ENCODE measurements around the gene LCN15. TPM values are rescaled to one million over a fixed set of nuclear protein-coding genes. Genes with fewer than 3 reads are reported as not detected.

The LCN15 gene
- total and polyA plus RNA-seq, 2 experiments from 2014 or later: 0.76 to 0.90 TPM

GRCh38 chr9:136720251-136720897, 43.9 kb downstream of the LCN15 start (continued):
- TF ChIP-seq REST (IDR thresholded peaks at IDR 0.05; ENCODE audit: unreplicated experiment) (no peak), EZH2 (IDR thresholded peaks at IDR 0.05; ENCODE audit: low read depth, unreplicated experiment) (no peak)

DNA sequence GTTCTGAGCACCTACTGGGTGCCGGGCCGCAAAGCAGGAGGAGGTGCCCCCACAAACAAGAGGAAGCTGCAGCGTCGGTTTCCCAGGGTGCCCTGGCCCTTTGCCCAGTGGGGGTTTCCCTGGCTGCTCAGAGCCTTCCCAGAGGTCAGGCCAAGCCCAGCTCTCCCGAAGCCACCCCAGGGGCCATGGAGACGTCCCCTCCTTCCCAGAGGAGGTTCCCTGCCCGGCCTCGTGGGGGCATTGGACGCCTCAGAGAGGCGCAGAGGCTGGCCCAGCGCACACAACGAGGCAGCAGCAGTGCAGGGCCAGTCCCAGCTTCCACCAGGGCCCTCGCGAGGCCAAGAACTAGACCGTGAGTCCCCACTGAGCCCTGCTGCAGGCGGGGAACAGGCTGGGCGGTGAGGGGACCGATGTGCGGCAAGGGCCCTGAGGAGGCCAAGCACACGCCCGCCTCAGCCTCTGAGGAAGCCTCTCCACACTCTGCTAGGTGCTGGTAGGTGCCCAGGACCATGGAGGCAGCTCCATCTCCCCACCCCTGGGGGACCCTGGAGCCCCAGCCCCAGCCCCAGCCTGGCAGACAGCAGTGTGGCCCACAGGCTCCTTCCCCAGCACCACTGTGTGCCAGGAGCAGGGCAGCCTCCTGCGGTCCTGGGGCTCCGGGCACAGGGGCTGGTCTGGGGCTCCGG, 45.0 kb downstream of the LCN15 start:
- Histone ChIP-seq H3K79me2 (replicated peaks; ENCODE audit: insufficient read depth) (no peaks in the 10 kb centered on the region; the same call in 1 of the 2 replicates), H3K27ac (ENCODE audit: low read depth) (no peak overlapping the region)
- DNase-seq (ENCODE audit: low spot score): no peak

More for the DNA sequence above, 45.0 kb downstream of the LCN15 start:
- no peak overlapping the region for H3K27ac Mint-ChIP-seq
- no peaks in the 10 kb centered on the region for H3K27me3 ChIP-seq (ENCODE audit: insufficient read depth)
- H4K20me1 ChIP-seq (replicated peaks; ENCODE audit: insufficient read depth): peaks cover 6% of the 10 kb centered on the region
- H3K9me2 ChIP-seq (ENCODE audit: insufficient read depth): no peaks in the 10 kb centered on the region
- H3K4me1 Mint-ChIP-seq: peaks cover 6% of the 10 kb centered on the region
- H3K36me3 Mint-ChIP-seq (ENCODE audit: low read depth): peaks cover 20% of the 10 kb centered on the region
- H3F3A ChIP-seq (replicated peaks; ENCODE audit: low read depth): peaks cover 19% of the 10 kb centered on the region
- peaks cover 28% of the 10 kb centered on the region for H3K27me3 Mint-ChIP-seq (ENCODE audit: insufficient read depth, low read depth, poor library complexity)
- H3K9me3 Mint-ChIP-seq: no peaks in the 10 kb centered on the region
- no peaks in the 10 kb centered on the region; the same call in 1 of the 2 replicates for H3K4me1 ChIP-seq (ENCODE audit: insufficient read depth)
- H3K4me3 ChIP-seq: no peak overlapping the region
- no peak for TF ChIP-seq ZNF114 (CRISPR knock-in tag; IDR thresholded peaks at IDR 0.05)
- 0 out of 4 replicates have a peak, but pooled peaks of 1 of the 2 experiments have one; percentile 6 for TF ChIP-seq CTCF (conservative IDR thresholded peaks at IDR 0.05; ENCODE audit: low read depth in 2 of 2)
- no peak for TF ChIP-seq NANOG (IDR thresholded peaks at IDR 0.05; ENCODE audit: borderline replicate concordance)
- no peak for TF ChIP-seq POLR2AphosphoS5 (IDR thresholded peaks at IDR 0.05; ENCODE audit: low read depth)
- TF ChIP-seq ZNF331 (CRISPR knock-in tag; IDR thresholded peaks at IDR 0.05; ENCODE audit: low read depth): no peak
- H3K4me2 ChIP-seq: no peak overlapping the region
- peaks cover 3% of the 10 kb centered on the region; the same call in 1 of the 2 replicates for H3K36me3 ChIP-seq (ENCODE audit: insufficient read depth)
- no peak overlapping the region for H3K4me3 Mint-ChIP-seq
- no peak overlapping the region for H2AFZ ChIP-seq
- ATAC-seq: peak; percentile 7
